ENCODE results near the gene MCF2L2.

DNA sequence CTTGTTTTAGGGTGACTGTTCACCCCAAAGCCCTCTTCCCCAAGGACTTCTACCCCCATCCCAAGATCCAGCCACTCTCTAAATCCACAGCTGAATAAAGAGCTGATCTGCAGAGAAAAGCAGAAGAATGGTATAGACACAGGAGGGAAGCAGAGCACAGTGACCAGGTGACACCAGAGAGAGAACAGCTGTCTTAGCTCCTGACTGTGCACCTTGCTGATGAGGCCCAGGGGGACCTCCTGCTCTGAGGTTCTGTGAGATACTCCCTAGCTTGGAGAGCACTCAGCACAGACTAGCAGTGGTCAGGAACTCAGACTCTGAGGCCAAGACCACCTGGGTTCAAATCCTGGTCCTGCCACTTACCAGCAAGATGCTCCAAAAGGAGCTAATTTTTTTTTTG lies 17.7 kb downstream of the MCF2L2 start:
- no peak for TF ChIP-seq POLR2A (IDR thresholded peaks at IDR 0.05)
- TF ChIP-seq, protein P1, sequence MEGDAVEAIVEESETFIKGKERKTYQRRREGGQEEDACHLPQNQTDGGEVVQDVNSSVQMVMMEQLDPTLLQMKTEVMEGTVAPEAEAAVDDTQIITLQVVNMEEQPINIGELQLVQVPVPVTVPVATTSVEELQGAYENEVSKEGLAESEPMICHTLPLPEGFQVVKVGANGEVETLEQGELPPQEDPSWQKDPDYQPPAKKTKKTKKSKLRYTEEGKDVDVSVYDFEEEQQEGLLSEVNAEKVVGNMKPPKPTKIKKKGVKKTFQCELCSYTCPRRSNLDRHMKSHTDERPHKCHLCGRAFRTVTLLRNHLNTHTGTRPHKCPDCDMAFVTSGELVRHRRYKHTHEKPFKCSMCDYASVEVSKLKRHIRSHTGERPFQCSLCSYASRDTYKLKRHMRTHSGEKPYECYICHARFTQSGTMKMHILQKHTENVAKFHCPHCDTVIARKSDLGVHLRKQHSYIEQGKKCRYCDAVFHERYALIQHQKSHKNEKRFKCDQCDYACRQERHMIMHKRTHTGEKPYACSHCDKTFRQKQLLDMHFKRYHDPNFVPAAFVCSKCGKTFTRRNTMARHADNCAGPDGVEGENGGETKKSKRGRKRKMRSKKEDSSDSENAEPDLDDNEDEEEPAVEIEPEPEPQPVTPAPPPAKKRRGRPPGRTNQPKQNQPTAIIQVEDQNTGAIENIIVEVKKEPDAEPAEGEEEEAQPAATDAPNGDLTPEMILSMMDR (IDR thresholded peaks at IDR 0.05), result no peak
- no peak for TF ChIP-seq POLR2AphosphoS5 (IDR thresholded peaks at IDR 0.05; ENCODE audit: insufficient read depth in 1 of 2, low read depth in 1 of 2)

Data from vagina (tissue), 2 donors.